A673 (cell line): ENCODE measurements around the gene ADAM10. TPM values are rescaled to one million over a fixed set of nuclear protein-coding genes. Genes with fewer than 3 reads are reported as not detected.

Experiments used
- BruUV-seq: library from RNA; stranded (reverse); fragments of 400-500 nt; replicated peaks from 2 replicates; lab custom pipeline; 2021; lab: Mats Ljungman, UMichigan
- CTCF ChIA-PET: fragments of 300-600 bp; sonication (Branson Sonifier 250); formaldehyde crosslinking; loops from one replicate; lab custom pipeline; 2022; ENCODE audit warnings: antibody characterized with exemption; lab: Charles Lee
- POLR2A ChIA-PET: fragments of 300-600 bp; sonication (Branson Sonifier 250); formaldehyde crosslinking; loops from one replicate; lab custom pipeline; 2022; ENCODE audit warnings: antibody characterized with exemption; ENCODE audit not compliant: low non-redundant PET; lab: Charles Lee
- DNase-seq: peaks from one replicate; pipeline ENCODE4 v3.0.0-alpha.2; 2015; ENCODE audit warnings: low spot score
- H3K27ac ChIP-seq: fragments of 200-600 bp; sonication (generic); 2 replicates; pipeline ENCODE4 v1.5.1; 2016; ENCODE audit warnings: mixed run types, low read depth, mild to moderate bottlenecking, mixed read lengths, antibody characterized with exemption, low read length; ENCODE audit not compliant: poor library complexity, severe bottlenecking
- H3K27me3 ChIP-seq: fragments of 200-600 bp; sonication (generic); replicated peaks from 2 replicates; pipeline ENCODE4 v1.6.1; 2017; ENCODE audit warnings: mixed run types, low read depth, mild to moderate bottlenecking, mixed read lengths, antibody characterized with exemption, low read length; ENCODE audit not compliant: insufficient read depth, poor library complexity
- H3K36me3 ChIP-seq: fragments of 200-600 bp; sonication (generic); 2 replicates; pipeline ENCODE4 v1.6.1; 2016; ENCODE audit warnings: mixed run types, mild to moderate bottlenecking, mixed read lengths, antibody characterized with exemption, low read length; ENCODE audit not compliant: insufficient read depth, poor library complexity, severe bottlenecking
- H3K4me1 ChIP-seq: fragments of 200-600 bp; sonication (generic); 2 replicates; pipeline ENCODE4 v1.6.1; 2017; ENCODE audit warnings: mixed run types, mild to moderate bottlenecking, mixed read lengths, antibody characterized with exemption, low read length; ENCODE audit not compliant: insufficient read depth, poor library complexity, severe bottlenecking
- H3K4me3 ChIP-seq: fragments of 200-600 bp; sonication (generic); 2 replicates; pipeline ENCODE4 v1.5.1; 2016; ENCODE audit warnings: low read depth, mixed run types, mild to moderate bottlenecking, mixed read lengths, low read length; ENCODE audit not compliant: poor library complexity, severe bottlenecking
- H3K9me3 ChIP-seq: fragments of 200-600 bp; sonication (generic); 2 replicates; pipeline ENCODE4 v1.6.1; 2016; ENCODE audit warnings: mixed run types, low read depth, mild to moderate bottlenecking, mixed read lengths, antibody characterized with exemption, low read length; ENCODE audit not compliant: poor library complexity, severe bottlenecking
- CTCF ChIP-seq: fragments of 300-800, 200-600 bp; sonication (generic); conservative IDR thresholded peaks from 2 replicates; pipeline ENCODE4 v1.5.1; 2017; ENCODE audit warnings: low read depth, mild to moderate bottlenecking, antibody characterized with exemption, low read length, moderate library complexity, mixed read lengths
- EZH2 ChIP-seq: fragments of 200-600 bp; sonication (generic); IDR thresholded peaks from 2 replicates; pipeline ENCODE4 v1.6.1; 2017; ENCODE audit warnings: borderline replicate concordance, low read depth, mild to moderate bottlenecking, mixed read lengths, antibody characterized with exemption, low read length; ENCODE audit not compliant: poor library complexity, severe bottlenecking
- intact Hi-C: fragments of 100-400 bp; cut with micrococcal nuclease; formaldehyde crosslinking; loops from one replicate; pipeline ENCODE4 v1.10.0; 2022; ENCODE audit not compliant: unreplicated experiment
- total RNA-seq: library from RNA; stranded (reverse); gene quantifications from 2 replicates; pipeline ENCODE4 v1.2.3, GENCODE V29; 2021

ADAM10 gene
- total RNA-seq, 1 experiment from 2014 or later = 130 TPM

- H3K4me3 ChIP-seq = no peak overlapping the region
- no TSS peak for BruUV-seq
- no peak overlapping the region for H3K27ac ChIP-seq
- H3K4me1 ChIP-seq = no peaks in the 10 kb centered on the region
- H3K27me3 ChIP-seq = no peaks in the 10 kb centered on the region
- ChIA-PET CTCF (interaction anchor here (0.5 to 0.6 kb wide), 2 partner anchors 10 to 474 kb away, joined by 3 to 5 read pairs; no protein-coding TSS in a partner anchor), POLR2A (no interaction called here)
- DNase-seq = no peak
- H3K9me3 ChIP-seq = no peaks in the 10 kb centered on the region
- intact Hi-C loops = loop anchor here (5.0 kb wide), 1 partner anchor 247 kb away; no protein-coding TSS in a partner anchor
- TF ChIP-seq CTCF (no peak), EZH2 (no peak)
- no peaks in the 10 kb centered on the region for H3K36me3 ChIP-seq
These were observed 64.8 kb downstream of the ADAM10 start for GRCh38 chr15:58684751-58685150.

- ChIA-PET POLR2A (no interaction called here), CTCF (interaction anchor here (0.6 kb wide), 1 partner anchor 474 kb away, joined by 3 read pairs; no protein-coding TSS in a partner anchor)
- TF ChIP-seq CTCF (no peak), EZH2 (no peak)
- Histone ChIP-seq H3K36me3 (no peaks in the 10 kb centered on the region), H3K27me3 (no peaks in the 10 kb centered on the region), H3K4me3 (no peak overlapping the region), H3K9me3 (no peaks in the 10 kb centered on the region), H3K4me1 (no peaks in the 10 kb centered on the region), H3K27ac (no peak overlapping the region)
- no TSS peak for BruUV-seq
- intact Hi-C loops = loop anchor here (5.0 kb wide), 1 partner anchor 247 kb away; no protein-coding TSS in a partner anchor
- DNase-seq = no peak
These were observed 65.3 kb downstream of the ADAM10 start for GRCh38 chr15:58684036-58684710.

- TF ChIP-seq CTCF = no peak
- no peak for DNase-seq
- Histone ChIP-seq H3K27ac (no peak overlapping the region), H3K36me3 (no peaks in the 10 kb centered on the region), H3K9me3 (no peaks in the 10 kb centered on the region), H3K4me3 (no peak overlapping the region), H3K4me1 (no peaks in the 10 kb centered on the region), H3K27me3 (no peaks in the 10 kb centered on the region)
- BruUV-seq = no TSS peak
- POLR2A ChIA-PET = no interaction called here
- intact Hi-C loops = loop anchor here (5.0 kb wide), 1 partner anchor 245 kb away; no protein-coding TSS in a partner anchor
- CTCF ChIA-PET = no interaction called here
These were observed 67.3 kb downstream of the ADAM10 start for GRCh38 chr15:58682234-58682633.
